K562 (cell line): Measurements from ENCODE around the gene AADAC. TPM values are rescaled to one million over a fixed set of nuclear protein-coding genes. Genes with fewer than 3 reads are reported as not detected.

ENCODE experiments used
- CAMTA2 ChIP-seq: fragments of 250-450 bp; sonication (Bioruptor Pico); conservative IDR thresholded peaks from 2 replicates; pipeline ENCODE4 v1.5.1; 2022
- EZH2 ChIP-seq: IDR thresholded peaks from 2 replicates; pipeline ENCODE4 v1.6.1; 2012; ENCODE audit warnings: low read depth, mild to moderate bottlenecking, inconsistent platforms, low read length, borderline replicate concordance
- FOXP1 ChIP-seq: sonication (generic); formaldehyde crosslinking; IDR thresholded peaks from 2 replicates; pipeline ENCODE4 v1.8.0; 2022; ENCODE audit warnings: mild to moderate bottlenecking, missing genetic modification reagents
- HCFC1 ChIP-seq: IDR thresholded peaks from 2 replicates; pipeline ENCODE4 v1.6.1; 2012; ENCODE audit warnings: low read depth, low read length, improper control_type of control experiment
- HMBOX1 ChIP-seq: sonication (generic); IDR thresholded peaks from 2 replicates; pipeline ENCODE4 v1.6.1; 2016
- KDM5B ChIP-seq: fragments of 200-600 bp; sonication (generic); IDR thresholded peaks from 2 replicates; pipeline ENCODE4 v1.6.1; 2012; ENCODE audit warnings: low read depth, mild to moderate bottlenecking, moderate library complexity, low read length, control low read depth, inconsistent platforms; ENCODE audit not compliant: insufficient replicate concordance
- MAX ChIP-seq: sonication (generic); formaldehyde crosslinking; IDR thresholded peaks from 2 replicates; pipeline ENCODE4 v1.9.0; 2022; ENCODE audit warnings: mild to moderate bottlenecking, missing genetic modification reagents
- NFATC3 ChIP-seq: fragments of 450-650 bp; IDR thresholded peaks from 2 replicates; pipeline ENCODE4 v1.6.1; 2017; ENCODE audit warnings: mild to moderate bottlenecking
- NFIX ChIP-seq: fragments of 250-450 bp; sonication (Bioruptor Pico); IDR thresholded peaks from 2 replicates; pipeline ENCODE4 v1.4.0; 2020; ENCODE audit warnings: low read depth, mild to moderate bottlenecking, moderate library complexity
- OTX1 ChIP-seq: fragments of 450-650 bp; formaldehyde crosslinking; IDR thresholded peaks from 2 replicates; pipeline ENCODE4 v1.4.0; 2022; ENCODE audit warnings: mild to moderate bottlenecking
- PRDM10 ChIP-seq: fragments of 450-650 bp; IDR thresholded peaks from 2 replicates; pipeline ENCODE4 v1.6.1; 2018; ENCODE audit not compliant: partially characterized antibody
- RBBP5 ChIP-seq: fragments of 200-600 bp; sonication (generic); IDR thresholded peaks from 2 replicates; pipeline ENCODE4 v1.6.1; 2012; ENCODE audit warnings: borderline replicate concordance, mild to moderate bottlenecking, low read length, control low read depth, inconsistent platforms; ENCODE audit not compliant: insufficient read depth, poor library complexity, severe bottlenecking
- SLC30A9 ChIP-seq: fragments of 250-450 bp; sonication (Bioruptor Pico); IDR thresholded peaks from 2 replicates; pipeline ENCODE4 v1.8.0; 2022; ENCODE audit warnings: mild to moderate bottlenecking, moderate library complexity
- TAL1 ChIP-seq: fragments of 450-650 bp; IDR thresholded peaks from 2 replicates; pipeline ENCODE4 v1.6.1; 2016; ENCODE audit warnings: mild to moderate bottlenecking
- WHSC1 ChIP-seq: IDR thresholded peaks from one replicate; pipeline ENCODE4 v1.6.1; 2012; ENCODE audit warnings: low read length, control low read depth, inconsistent platforms
- ZBTB1 ChIP-seq: sonication (generic); formaldehyde crosslinking; IDR thresholded peaks from 2 replicates; pipeline ENCODE4 v1.8.1; 2023; ENCODE audit warnings: missing genetic modification reagents, low read depth, mild to moderate bottlenecking, borderline replicate concordance
- ZBTB5 ChIP-seq: fragments of 450-650 bp; IDR thresholded peaks from 2 replicates; pipeline ENCODE4 v1.6.1; 2017; ENCODE audit warnings: antibody characterized with exemption
- ZNF121 ChIP-seq: sonication (generic); formaldehyde crosslinking; conservative IDR thresholded peaks from 2 replicates; pipeline ENCODE4 v1.8.0; 2022; ENCODE audit warnings: missing genetic modification reagents
- ZNF274 ChIP-seq: IDR thresholded peaks from 2 replicates; pipeline ENCODE4 v1.6.1; 2011; ENCODE audit warnings: low read depth, mild to moderate bottlenecking, low read length, moderate library complexity, borderline replicate concordance
- ZNF280B ChIP-seq: fragments of 250-450 bp; sonication (Bioruptor Pico); IDR thresholded peaks from 2 replicates; pipeline ENCODE4 v1.5.1; 2021; ENCODE audit warnings: mild to moderate bottlenecking
- polyA plus RNA-seq, 8 experiments: library from polyadenylated mRNA; depleted of rRNA in 4 of 8; stranded (reverse) in 5 of 8; unstranded in 3 of 8; fragments of >200 nt; fragmentation: Nextera tagmentation in 2 of 8; fragmentation: Illumina TruSeq in 1 of 8; extraction: Ambion mirVana in 2 of 8; extraction: Trizol in 1 of 8; gene quantifications; 2 replicates each; pipeline versions ENCODE4 v1.2.1 to v1.2.3, GENCODE V29; 2011 to 2014; ENCODE audit warnings: inconsistent platforms in 1 of 8, missing spikeins in 1 of 8
- total RNA-seq, 7 experiments: library from RNA; depleted of rRNA in 6 of 7; stranded (reverse); fragments of >200 nt in 6 of 7; fragmentation: Illumina TruSeq in 2 of 7; extraction: Trizol in 2 of 7; gene quantifications; 2 replicates each; pipeline versions ENCODE4 v1.2.1 to v1.2.3, GENCODE V29; 2011 to 2021; ENCODE audit warnings: low replicate concordance in 1 of 7

The AADAC gene
- total and polyA plus RNA-seq, 9 of the 15 experiments (the other 6 are each of a cell fraction or from before 2014, with no cell fraction given): 0.47 TPM; not detected in 8

GRCh38 chr3:151837057-151837456 lies 23.1 kb downstream of the AADAC start (continued):
- TF ChIP-seq PRDM10 (peak; percentile 9), FOXP1 (CRISPR knock-in tag) (no peak), ZNF280B (no peak), RBBP5 (no peak), NFATC3 (no peak), TAL1 (peak; percentile 42), ZNF121 (CRISPR knock-in tag) (no peak), MAX (CRISPR knock-in tag) (no peak), SLC30A9 (CRISPR knock-in tag) (no peak), HCFC1 (no peak), EZH2 (no peak), HMBOX1 (0 out of 2 replicates have a peak, but pooled peaks have one; percentile 13), ZBTB5 (no peak), WHSC1 (no peak), OTX1 (CRISPR knock-in tag) (no peak), KDM5B (no peak), CAMTA2 (CRISPR knock-in tag) (no peak), ZNF274 (no peak), NFIX (no peak), ZBTB1 (CRISPR knock-in tag) (no peak)
